ENCODE measurements around the gene HTR6.

- TF ChIP-seq POLR2A (IDR thresholded peaks at IDR 0.05) (no peak), CTCF (IDR thresholded peaks at IDR 0.05) (no peak)
These were observed 15.0 kb downstream of the HTR6 start for GRCh38 chr1:19679691-19680090.
